Thoracic aorta endothelial cell (primary cell): Measurements from ENCODE around the gene CEMIP2. TPM values are rescaled to one million over a fixed set of nuclear protein-coding genes. Genes with fewer than 3 reads are reported as not detected.

Experiments used
- total RNA-seq: library from RNA; depleted of rRNA; stranded (reverse); fragments of >200 nt; gene quantifications from 2 replicates; pipeline ENCODE4 v1.2.3, GENCODE V29; 2012

Gene CEMIP2, protein sequence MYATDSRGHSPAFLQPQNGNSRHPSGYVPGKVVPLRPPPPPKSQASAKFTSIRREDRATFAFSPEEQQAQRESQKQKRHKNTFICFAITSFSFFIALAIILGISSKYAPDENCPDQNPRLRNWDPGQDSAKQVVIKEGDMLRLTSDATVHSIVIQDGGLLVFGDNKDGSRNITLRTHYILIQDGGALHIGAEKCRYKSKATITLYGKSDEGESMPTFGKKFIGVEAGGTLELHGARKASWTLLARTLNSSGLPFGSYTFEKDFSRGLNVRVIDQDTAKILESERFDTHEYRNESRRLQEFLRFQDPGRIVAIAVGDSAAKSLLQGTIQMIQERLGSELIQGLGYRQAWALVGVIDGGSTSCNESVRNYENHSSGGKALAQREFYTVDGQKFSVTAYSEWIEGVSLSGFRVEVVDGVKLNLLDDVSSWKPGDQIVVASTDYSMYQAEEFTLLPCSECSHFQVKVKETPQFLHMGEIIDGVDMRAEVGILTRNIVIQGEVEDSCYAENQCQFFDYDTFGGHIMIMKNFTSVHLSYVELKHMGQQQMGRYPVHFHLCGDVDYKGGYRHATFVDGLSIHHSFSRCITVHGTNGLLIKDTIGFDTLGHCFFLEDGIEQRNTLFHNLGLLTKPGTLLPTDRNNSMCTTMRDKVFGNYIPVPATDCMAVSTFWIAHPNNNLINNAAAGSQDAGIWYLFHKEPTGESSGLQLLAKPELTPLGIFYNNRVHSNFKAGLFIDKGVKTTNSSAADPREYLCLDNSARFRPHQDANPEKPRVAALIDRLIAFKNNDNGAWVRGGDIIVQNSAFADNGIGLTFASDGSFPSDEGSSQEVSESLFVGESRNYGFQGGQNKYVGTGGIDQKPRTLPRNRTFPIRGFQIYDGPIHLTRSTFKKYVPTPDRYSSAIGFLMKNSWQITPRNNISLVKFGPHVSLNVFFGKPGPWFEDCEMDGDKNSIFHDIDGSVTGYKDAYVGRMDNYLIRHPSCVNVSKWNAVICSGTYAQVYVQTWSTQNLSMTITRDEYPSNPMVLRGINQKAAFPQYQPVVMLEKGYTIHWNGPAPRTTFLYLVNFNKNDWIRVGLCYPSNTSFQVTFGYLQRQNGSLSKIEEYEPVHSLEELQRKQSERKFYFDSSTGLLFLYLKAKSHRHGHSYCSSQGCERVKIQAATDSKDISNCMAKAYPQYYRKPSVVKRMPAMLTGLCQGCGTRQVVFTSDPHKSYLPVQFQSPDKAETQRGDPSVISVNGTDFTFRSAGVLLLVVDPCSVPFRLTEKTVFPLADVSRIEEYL (N-terminal part only)
- 55.4 and 75.9 TPM in 2 replicates for total RNA-seq

DNA sequence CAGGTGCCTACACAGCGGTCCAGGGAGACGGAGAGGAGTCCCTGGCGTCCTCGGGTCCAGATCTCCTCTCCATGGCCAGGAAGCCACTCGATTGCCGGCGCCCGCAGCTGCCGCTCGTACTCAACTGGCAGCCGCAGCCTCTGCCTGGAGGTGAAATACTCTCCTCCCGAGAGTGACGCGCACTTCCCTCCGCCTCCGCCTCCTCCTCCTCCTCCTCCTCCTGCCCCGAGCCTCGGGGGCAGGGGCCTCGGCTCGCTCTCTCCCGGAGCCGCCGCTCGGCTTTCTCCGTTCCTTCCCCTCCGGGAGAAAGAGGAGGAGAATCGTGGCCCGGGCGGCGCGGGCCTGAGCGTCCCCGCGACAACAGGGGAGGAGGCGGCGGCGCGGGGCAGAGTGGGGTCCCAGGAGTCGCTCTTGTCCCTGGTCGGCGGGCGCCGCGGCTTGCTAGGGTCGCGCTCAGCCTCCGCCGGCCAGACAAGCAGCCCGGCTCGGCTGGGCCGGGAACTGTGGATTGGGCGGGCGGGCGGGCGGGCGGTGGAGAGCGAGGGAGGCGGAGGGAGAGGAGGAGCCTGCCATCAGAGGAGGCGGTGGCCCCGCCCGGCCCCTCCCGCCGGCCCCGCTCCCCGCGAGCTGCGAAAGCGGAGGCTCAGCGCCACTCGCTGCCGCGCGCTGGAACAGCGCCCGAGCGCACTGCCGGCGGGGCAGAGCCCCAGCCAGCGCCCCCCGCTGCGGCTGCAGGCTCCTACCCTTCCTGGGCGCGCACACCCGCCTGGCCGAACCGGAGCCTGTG lies at the start of gene CEMIP2:
CEMIP2 (minus strand) TSS at position 126 of the 787 bp plus-strand sequence. CDS start 18,140 bp downstream, outside the sequence.

Other genes with a start within 250 kb of the CEMIP2 start
- 34.0 and 34.6 TPM in 2 replicates for gene ABHD17B, start 142.7 kb upstream of the CEMIP2 start, total RNA-seq
- 14.1 and 16.0 TPM in 2 replicates for gene C9orf85, start 143.1 kb upstream of the CEMIP2 start, total RNA-seq